HUES64 (cell line): ENCODE results near the gene TPBGL.

Source experiments
- H3K27ac ChIP-seq: 2 replicates; pipeline ENCODE4 v1.7.0; 2013; ENCODE audit warnings: low read depth, low read length, inconsistent platforms
- H3K27me3 ChIP-seq: 2 replicates; pipeline ENCODE4 v1.6.1; 2013; ENCODE audit warnings: mild to moderate bottlenecking, low read length; ENCODE audit not compliant: insufficient read depth
- H3K36me3 ChIP-seq: 2 replicates; pipeline ENCODE4 v1.6.1; 2013; ENCODE audit warnings: mild to moderate bottlenecking, low read length; ENCODE audit not compliant: insufficient read depth
- H3K4me1 ChIP-seq: 2 replicates; pipeline ENCODE4 v1.6.1; 2013; ENCODE audit warnings: mild to moderate bottlenecking, low read length, moderate library complexity; ENCODE audit not compliant: insufficient read depth
- H3K4me3 ChIP-seq: 2 replicates; pipeline ENCODE4 v1.5.1; 2013; ENCODE audit warnings: mild to moderate bottlenecking, low read length, moderate library complexity
- H3K9ac ChIP-seq: 2 replicates; pipeline ENCODE4 v1.6.1; 2013; ENCODE audit warnings: mild to moderate bottlenecking, low read depth, low read length
- H3K9me3 ChIP-seq: 2 replicates; pipeline ENCODE4 v1.6.1; 2013; ENCODE audit warnings: low read depth, low read length; ENCODE audit not compliant: insufficient read depth
- WGBS: fragments of 150-250, 120-280 bp; methylation state at CpG from one replicate; pipeline ENCODE4 v1.1.7; 2013; ENCODE audit warnings: missing lambda C conversion rate; 5-methylcytosine and 5-hydroxymethylcytosine counted together

Gene TPBGL

GRCh38 chr11:75249704-75250103 is 9.1 kb downstream of the TPBGL start:
- no peak overlapping the region for H3K9ac ChIP-seq
- 68% methylated on average over 3 of the region's 3 CpGs for WGBS

GRCh38 chr11:75254326-75254725 is 13.8 kb downstream of the TPBGL start:
- H3K36me3 ChIP-seq, result no peaks in the 10 kb centered on the region
- no peak overlapping the region for H3K27ac ChIP-seq
- no peak overlapping the region for H3K4me3 ChIP-seq
- H3K9me3 ChIP-seq, result peaks cover 4% of the 10 kb centered on the region; the same call in 1 of the 2 replicates
- H3K27me3 ChIP-seq, result no peaks in the 10 kb centered on the region
- H3K9ac ChIP-seq, result no peak overlapping the region
- no peaks in the 10 kb centered on the region for H3K4me1 ChIP-seq

More at GRCh38 chr11:75249704-75250103, 9.1 kb downstream of the TPBGL start:
- Histone ChIP-seq H3K4me3 (no peak overlapping the region), H3K27me3 (peaks cover 11% of the 10 kb centered on the region), H3K27ac (no peak overlapping the region), H3K4me1 (no peaks in the 10 kb centered on the region), H3K9me3 (peaks cover 4% of the 10 kb centered on the region; the same call in 1 of the 2 replicates), H3K36me3 (no peaks in the 10 kb centered on the region)

- Histone ChIP-seq H3K9me3 (no peaks in the 10 kb centered on the region), H3K36me3 (no peaks in the 10 kb centered on the region), H3K9ac (no peak overlapping the region), H3K27me3 (peaks cover 3% of the 10 kb centered on the region; the same call in 1 of the 2 replicates), H3K4me1 (no peaks in the 10 kb centered on the region), H3K4me3 (no peak overlapping the region), H3K27ac (no peak overlapping the region)
- 70% methylated on average over 10 of the region's 10 CpGs for WGBS
These were observed 20.0 kb downstream of the TPBGL start for GRCh38 chr11:75260396-75261170.

GRCh38 chr11:75261902-75262361 is 21.4 kb downstream of the TPBGL start:
- H3K4me1 ChIP-seq, result no peaks in the 10 kb centered on the region

GRCh38 chr11:75262436-75262835 is 21.9 kb downstream of the TPBGL start:
- 91% methylated on average over 4 of the region's 4 CpGs for WGBS
- Histone ChIP-seq H3K27ac (no peak overlapping the region), H3K27me3 (peaks cover 3% of the 10 kb centered on the region; the same call in 1 of the 2 replicates), H3K36me3 (no peaks in the 10 kb centered on the region; the same call in 1 of the 2 replicates), H3K9me3 (no peaks in the 10 kb centered on the region), H3K4me1 (no peaks in the 10 kb centered on the region), H3K4me3 (no peak overlapping the region), H3K9ac (no peak overlapping the region)

More at GRCh38 chr11:75261902-75262361, 21.4 kb downstream of the TPBGL start:
- H3K9me3 ChIP-seq, result no peaks in the 10 kb centered on the region
- H3K9ac ChIP-seq, result no peak overlapping the region
- no peak overlapping the region for H3K4me3 ChIP-seq
- 83% methylated on average over 6 of the region's 6 CpGs for WGBS
- H3K36me3 ChIP-seq, result no peaks in the 10 kb centered on the region; the same call in 1 of the 2 replicates
- H3K27me3 ChIP-seq, result peaks cover 3% of the 10 kb centered on the region; the same call in 1 of the 2 replicates
- no peak overlapping the region for H3K27ac ChIP-seq

- H3K9me3 ChIP-seq, result no peaks in the 10 kb centered on the region
- no peak overlapping the region for H3K4me3 ChIP-seq
- H3K27me3 ChIP-seq, result peaks cover 3% of the 10 kb centered on the region; the same call in 1 of the 2 replicates
- H3K36me3 ChIP-seq, result no peaks in the 10 kb centered on the region; the same call in 1 of the 2 replicates
- H3K4me1 ChIP-seq, result no peaks in the 10 kb centered on the region
- H3K27ac ChIP-seq, result no peak overlapping the region
- H3K9ac ChIP-seq, result no peak overlapping the region
- 93% methylated on average over 17 of the region's 17 CpGs for WGBS
These were observed 22.6 kb downstream of the TPBGL start for GRCh38 chr11:75262961-75263852.

GRCh38 chr11:75263944-75264349 is 23.4 kb downstream of the TPBGL start:
- Histone ChIP-seq H3K4me1 (no peaks in the 10 kb centered on the region), H3K9ac (no peak overlapping the region), H3K27me3 (peaks cover 3% of the 10 kb centered on the region; the same call in 1 of the 2 replicates), H3K27ac (no peak overlapping the region), H3K9me3 (no peaks in the 10 kb centered on the region), H3K4me3 (no peak overlapping the region), H3K36me3 (no peaks in the 10 kb centered on the region; the same call in 1 of the 2 replicates)
- 91% methylated on average over 4 of the region's 4 CpGs for WGBS

GRCh38 chr11:75264356-75264755 is 23.8 kb downstream of the TPBGL start:
- Histone ChIP-seq H3K36me3 (no peaks in the 10 kb centered on the region; the same call in 1 of the 2 replicates), H3K27ac (no peak overlapping the region), H3K9ac (no peak overlapping the region), H3K4me1 (no peaks in the 10 kb centered on the region), H3K4me3 (no peak overlapping the region), H3K9me3 (no peaks in the 10 kb centered on the region), H3K27me3 (peaks cover 3% of the 10 kb centered on the region; the same call in 1 of the 2 replicates)

- Histone ChIP-seq H3K36me3 (no peaks in the 10 kb centered on the region; the same call in 1 of the 2 replicates), H3K9ac (no peak overlapping the region), H3K27ac (no peak overlapping the region), H3K27me3 (no peaks in the 10 kb centered on the region), H3K4me1 (no peaks in the 10 kb centered on the region), H3K9me3 (no peaks in the 10 kb centered on the region), H3K4me3 (no peak overlapping the region)
- WGBS, result 91% methylated on average over 6 of the region's 6 CpGs
These were observed 24.4 kb downstream of the TPBGL start for GRCh38 chr11:75264971-75265370.

GRCh38 chr11:75265851-75266531 is 25.4 kb downstream of the TPBGL start:
- Histone ChIP-seq H3K9me3 (no peaks in the 10 kb centered on the region), H3K27ac (no peak overlapping the region), H3K27me3 (no peaks in the 10 kb centered on the region), H3K4me3 (no peak overlapping the region), H3K36me3 (no peaks in the 10 kb centered on the region; the same call in 1 of the 2 replicates), H3K9ac (no peak overlapping the region), H3K4me1 (no peaks in the 10 kb centered on the region)
- 93% methylated on average over 17 of the region's 17 CpGs for WGBS
